NCI-H2107 treated with DMSO at 0.1 percent for 48 hours (cell line): ENCODE data around the gene DNAH12.
A peak's percentile ranks its signal among the peaks of the same experiment; 100 is the strongest.

Experiments
- DNase-seq: peaks from one replicate; lab custom pipeline; 2025; ENCODE audit not compliant: unreplicated experiment; lab: John Stamatoyannopoulos, UW

Gene DNAH12

DNA sequence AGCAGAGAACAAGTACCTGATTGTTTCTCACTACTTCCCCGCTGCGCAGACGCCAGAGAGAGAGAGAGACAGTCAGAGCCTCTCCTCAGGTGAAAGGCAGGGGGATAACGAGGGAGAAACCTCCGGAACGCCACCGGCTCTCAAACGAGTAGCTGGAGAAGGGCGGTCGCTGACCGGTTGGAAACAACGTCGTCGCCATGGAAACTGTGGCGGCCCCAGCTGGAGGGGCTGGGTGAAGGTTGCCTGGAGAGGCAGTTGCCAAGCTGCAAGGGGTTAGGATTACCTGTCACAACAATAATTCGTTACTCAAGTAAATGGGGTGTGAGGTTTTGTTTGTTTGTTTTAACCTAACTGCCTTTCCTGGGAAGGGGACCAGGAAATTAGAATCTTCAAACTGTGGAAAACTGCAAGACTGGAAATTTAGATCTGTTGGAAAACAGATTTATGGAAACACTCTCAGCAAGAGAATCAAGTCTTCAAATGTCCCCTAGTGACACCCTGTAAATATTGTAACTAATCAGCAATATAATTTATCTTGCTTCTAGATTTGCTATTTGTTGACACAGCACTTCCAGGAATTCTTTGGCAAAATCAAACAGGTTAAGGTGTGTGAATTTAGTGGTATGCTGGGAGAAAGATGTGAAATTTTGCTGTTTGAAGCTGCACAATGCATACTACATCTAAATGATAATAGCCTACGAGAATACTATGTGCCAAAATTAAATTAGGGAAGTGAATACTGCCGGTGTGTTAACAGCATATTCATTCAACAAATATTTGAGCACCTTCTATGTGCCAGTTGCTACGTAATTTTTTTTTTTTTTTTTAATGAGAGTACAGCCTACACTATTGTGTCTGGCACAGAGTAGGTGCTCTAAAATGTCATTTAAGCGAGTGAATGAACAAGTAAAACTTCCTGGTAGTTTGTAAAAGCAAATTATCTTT lies at the start of gene DNAH12:
Gene DNAH12, minus strand, starts transcription at position 164 of the 945 bp plus-strand sequence. CDS start 1,474 bp downstream, outside the sequence.
- peak; percentile 47 for DNase-seq

DNA sequence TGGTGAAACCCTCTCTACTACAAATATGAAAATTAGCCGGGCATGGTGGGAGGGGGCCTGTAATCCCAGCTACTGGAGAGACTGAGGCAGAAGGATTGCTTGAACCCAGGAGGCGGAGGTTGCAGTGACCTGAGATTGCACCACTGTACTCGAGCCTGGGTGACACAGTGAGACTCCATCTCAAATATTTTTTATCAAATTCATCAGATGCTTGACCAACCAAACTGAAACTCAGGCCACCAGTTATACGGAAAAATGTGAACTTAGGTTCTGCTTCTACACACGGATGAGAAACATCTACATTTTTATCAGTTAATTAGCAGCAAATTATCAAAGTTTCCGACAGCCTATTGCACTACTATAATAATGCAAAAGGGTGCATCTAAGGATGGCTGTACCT lies 48.2 kb upstream of the DNAH12 start:
- DNase-seq = no peak

GRCh38 chr3:57587905-57588304 lies 43.8 kb upstream of the DNAH12 start:
- no peak for DNase-seq

DNA sequence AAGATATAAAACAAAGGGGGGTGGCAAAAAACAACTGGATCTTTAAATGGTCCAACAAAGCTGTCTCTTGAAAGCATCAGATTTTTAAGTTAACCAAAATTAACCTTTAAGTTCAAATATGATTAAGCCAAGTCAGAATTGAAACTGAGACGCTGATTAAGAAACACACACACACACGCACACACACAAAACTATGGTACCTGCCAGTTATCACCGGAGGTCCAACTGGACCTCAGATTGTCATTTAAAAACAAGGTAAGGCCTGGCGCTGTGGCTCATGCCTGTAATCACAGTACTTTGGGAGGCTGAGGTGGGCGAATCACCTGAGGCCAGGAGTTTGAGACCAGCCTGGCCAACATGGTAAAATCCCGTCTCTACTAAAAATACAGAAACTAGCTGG lies 42.6 kb upstream of the DNAH12 start:
- no peak for DNase-seq

GRCh38 chr3:57583544-57583943 lies 39.4 kb upstream of the DNAH12 start:
- no peak for DNase-seq

DNA sequence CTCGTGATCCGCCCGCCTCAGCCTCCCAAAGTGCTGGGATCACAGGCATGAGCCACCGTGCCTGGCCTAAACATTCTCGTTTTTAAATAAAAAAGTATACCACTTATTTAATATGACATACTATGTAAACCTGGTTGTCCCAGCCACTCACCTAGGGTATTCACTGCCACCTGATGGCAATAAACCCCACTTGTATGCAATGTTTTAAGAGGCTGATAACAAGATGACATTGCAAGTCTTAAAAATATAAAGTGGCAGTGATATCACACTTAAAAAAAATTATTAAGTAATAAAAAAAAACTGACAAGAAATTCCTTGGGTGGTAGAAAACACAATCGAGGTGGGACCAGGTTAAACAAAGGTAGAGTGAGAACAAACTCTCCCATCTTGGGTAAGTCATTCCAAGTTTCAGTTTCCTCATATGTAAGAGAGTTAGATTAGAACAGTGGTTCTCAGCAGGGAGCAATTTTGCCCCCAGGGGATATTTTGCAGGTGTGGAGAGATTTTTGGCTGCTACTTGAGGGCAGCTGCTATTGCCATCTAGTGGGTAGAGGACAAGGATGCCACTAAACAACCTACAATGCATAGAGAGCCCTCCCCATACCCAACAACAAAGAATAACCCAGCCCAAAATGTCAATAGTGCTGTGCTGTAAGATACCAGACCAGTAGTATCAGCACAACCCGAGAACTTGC lies 38.5 kb upstream of the DNAH12 start:
- no peak for DNase-seq

DNA sequence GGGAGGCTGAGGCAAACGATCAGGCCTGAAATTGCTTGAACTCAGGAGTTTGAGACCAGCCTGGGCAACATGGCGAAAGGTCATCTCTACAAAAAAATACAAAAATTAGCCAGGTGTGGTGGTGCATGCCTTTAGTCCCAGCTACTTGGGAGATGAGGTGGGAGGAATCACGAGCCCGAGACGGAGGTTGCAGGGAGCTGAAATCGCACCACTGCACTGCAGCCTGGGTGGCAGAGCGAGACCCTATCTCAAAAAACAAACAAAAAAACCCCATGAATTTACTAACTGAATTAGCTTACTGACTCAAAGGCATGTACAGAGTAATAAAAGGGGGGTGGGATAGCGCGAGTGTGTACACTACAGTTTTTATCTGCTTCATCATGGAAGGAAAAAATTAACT lies 33.7 kb upstream of the DNAH12 start:
- DNase-seq = no peak

DNA sequence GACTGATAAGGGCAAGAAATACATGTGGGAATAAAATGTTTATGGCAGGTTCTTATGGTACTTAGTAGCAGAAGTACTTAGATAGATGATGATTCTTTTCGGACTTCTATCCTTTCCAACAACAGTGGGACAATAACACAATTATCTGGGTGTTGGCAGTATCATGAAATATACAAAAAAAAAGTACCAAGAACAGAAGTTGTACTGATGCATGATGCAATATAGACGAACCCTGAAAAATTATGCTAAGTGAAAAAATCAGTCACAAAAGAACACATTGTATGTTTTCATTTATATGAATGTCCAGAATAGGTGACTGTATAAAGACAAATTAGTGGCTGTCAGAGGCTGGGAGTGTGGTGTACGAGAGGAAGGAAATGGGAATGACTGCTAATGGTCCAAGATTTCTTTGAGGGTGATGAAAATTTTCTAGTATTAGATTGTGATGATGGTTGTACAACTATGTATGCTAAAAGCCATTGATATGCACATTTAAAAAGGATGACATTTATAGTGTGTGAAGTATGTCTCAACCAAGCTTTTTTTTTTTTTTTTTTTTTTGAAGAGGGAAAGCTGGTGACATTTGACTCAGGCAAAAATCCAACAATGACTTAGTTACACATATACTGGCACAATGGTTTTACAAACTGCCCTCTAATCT lies 32.0 kb upstream of the DNAH12 start:
- DNase-seq = no peak

DNA sequence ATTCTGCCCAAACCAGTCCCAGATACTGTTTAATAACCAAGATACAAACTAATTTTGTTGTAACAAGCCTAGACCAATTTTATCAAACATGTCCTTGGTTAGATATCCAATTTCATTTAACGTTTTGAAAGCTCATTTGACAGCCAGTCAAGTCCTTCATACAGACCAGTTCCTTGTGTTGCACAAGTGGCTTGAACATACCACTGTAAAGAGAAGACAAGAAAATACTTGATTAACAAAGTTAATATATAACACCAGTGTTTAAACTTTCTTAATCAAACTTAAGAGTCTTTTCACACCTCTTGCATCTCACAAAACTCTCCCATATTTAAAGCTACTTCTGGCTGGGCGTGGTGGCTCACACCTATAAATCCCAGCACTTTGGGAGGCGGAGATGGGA lies 28.0 kb upstream of the DNAH12 start:
- DNase-seq = no peak

DNA sequence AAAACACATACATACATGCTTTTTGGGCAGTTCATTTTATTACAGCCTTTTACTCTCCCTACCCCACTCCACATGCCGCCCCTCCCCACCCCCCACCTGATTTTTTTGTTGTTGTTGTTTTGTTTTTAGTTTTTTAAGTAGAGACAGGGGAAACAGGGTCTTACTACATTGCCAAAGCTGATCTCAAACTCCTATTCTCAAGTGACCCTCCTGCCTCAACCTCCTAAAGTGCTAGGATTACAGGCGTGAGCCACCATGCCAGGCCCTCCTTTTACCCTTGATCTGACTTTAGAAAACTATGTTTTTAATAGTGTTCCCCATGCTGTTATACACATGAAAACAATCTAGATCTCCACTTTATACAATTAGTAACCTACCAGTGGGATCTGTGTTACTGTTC lies 26.7 kb upstream of the DNAH12 start:
- DNase-seq = no peak

DNA sequence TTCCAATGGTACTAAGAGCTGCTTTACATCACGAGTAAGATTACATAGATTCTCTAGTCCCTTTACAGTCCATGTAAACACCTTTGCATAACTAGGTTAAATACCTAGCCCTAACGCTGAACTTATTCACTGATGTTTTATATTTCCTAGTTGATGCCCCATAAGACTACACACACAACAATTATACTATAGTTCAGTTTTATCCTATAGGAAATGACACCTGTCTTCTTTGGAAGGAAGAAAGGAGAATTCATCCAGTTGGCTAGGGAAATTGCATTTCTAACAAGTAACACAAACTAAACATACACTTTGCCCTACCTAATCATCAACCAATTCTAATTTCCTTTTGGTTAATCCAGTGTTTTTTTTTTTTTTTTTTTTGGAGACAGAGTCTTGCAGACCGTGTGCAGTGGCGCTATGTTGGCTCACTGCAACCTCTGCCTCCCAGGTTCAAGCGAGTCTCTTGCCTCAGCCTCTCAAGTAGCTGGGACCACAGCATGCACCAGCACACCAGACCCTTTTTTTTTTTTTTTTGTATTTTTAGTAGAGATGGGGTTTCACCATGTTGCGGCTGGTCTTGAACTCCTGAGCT lies 25.8 kb upstream of the DNAH12 start:
- DNase-seq = no peak

- DNase-seq = no peak
These were observed 15.4 kb upstream of the DNAH12 start for GRCh38 chr3:57559526-57559925.

DNA sequence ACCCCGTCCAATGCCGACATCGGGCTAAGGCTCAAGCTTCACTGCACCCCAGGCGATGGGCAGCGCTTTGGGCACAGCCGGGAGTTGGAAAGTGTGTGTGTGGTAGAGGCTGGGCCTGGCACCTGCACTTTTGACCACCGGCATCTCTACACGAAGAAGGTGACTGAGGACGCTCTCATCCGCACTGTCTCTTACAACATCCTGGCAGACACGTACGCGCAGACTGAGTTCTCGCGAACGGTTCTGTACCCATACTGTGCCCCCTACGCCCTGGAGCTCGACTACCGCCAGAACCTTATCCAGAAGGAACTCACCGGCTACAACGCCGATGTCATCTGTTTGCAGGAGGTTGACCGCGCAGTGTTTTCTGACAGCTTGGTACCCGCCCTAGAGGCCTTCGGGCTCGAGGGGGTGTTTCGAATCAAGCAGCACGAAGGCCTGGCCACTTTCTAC lies 13.0 kb upstream of the DNAH12 start:
- DNase-seq = no peak

- no peak for DNase-seq
These were observed 12.4 kb upstream of the DNAH12 start for GRCh38 chr3:57556459-57557084.

DNA sequence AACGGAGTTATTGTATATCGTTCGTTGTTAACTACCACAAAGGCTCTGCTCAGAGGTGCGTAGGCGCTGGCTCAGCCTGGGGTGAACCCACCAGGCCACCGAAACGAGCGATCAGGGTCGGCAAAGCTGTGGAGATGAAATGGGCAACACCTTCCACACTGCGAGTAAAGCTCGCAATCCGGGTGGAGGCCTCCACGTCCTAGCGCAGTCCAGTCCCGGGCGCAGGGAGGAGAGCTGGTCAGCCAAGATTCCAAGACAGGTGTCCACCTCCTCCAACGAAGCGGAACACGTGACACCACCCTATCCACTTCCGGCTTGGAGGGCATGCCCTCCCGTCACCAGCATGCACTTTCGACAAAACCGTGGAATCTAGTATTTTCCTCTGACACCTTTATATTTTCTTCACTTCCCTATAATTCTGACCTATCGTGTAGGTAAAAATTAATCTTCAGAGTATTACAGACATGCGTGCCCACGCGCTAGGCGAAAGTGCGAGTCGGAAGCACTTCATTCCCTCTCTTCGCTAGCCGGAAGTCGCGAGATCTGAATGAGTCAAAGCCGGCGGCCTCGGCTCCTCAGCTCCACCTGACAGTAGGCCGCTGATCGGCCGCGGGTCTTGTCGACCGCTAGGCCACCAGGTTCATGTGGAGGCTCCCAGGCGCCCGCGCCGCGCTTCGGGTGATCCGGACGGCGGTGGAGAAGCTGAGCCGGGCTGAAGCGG lies 11.8 kb upstream of the DNAH12 start, which contains the start of gene PDE12:
Gene PDE12, plus strand, starts transcription at position 537 of the 721 bp plus-strand sequence. Its CDS starts 106 bp downstream, at position 643.
- peak; percentile 48 for DNase-seq

DNA sequence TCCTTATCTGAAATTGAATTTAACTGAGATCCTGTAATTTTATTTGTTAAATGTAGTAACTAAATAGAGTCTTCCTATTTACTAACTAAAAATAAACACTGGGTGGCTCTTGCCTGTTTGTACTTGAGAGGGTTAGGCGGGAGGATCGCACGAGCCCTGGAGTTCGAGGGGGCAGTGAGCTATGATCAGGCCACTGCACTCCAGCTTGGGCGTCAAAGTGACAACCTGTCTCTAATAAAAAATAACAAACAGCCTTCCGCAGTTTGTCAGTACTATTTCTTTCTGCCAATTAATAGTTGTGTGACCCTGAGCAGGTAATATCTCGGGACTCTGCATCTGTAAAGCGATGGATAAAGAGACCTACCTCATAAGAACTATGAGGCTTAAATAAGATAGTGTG lies 11.2 kb upstream of the DNAH12 start:
- no peak for DNase-seq

DNA sequence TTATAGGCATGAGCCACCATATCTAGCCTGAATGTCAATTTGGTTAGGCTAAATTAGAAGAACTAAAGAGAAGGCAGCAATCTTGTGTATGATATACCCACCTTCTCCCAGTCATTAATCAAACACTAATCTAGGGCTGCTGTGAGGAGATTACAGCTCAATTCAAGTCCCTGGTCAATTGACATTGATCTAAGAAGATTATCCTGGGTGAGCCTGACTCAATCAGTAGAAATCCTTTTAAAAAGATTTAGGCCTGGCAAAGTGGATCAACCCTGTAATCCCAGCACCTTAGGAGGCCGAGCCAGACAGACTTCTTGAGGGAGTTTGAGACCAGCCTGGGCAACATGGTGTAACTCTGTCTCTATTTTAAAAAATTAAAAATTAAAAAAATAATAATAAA lies 2.5 kb upstream of the DNAH12 start:
- no peak for DNase-seq

DNA sequence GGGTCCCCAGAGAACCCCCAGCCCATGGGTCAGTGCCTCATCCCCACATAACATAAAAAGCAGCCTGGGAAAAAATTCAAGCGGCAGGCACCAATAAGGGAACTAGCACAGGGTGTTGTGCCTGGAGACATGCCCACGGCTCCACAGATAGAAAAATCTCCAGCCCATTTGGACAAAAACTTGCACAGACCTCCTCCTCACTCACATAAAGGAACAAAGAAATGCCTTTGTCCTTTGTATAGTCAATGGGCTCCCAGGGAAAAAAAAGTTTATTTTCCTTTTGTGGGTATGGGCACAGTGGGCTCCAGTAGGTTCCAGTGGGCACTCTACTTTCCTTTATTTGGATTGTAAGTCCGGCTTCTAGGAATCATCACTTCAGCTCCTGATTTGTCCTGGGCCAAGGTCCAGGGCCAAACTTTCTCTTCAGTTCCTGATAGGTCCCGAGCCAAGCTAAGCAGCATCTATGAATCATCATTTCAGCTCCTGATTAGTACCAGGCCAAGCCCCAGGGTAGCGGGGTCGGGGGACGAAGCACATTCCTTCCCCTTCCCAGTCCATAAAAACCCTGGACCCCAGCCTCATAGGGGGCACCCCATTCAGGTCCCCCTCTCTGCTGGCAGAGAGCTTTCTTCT lies 1.6 kb upstream of the DNAH12 start:
- no peak for DNase-seq

GRCh38 chr3:57538465-57538864 lies 5.7 kb downstream of the DNAH12 start:
- no peak for DNase-seq
